WERI-Rb-1 (cell line): Measurements from ENCODE around the gene WTAP.
"Not testable (repeated sequence)": the region's sequence is repeated elsewhere in the genome, so short reads cannot be mapped to it uniquely, and the experiment has no call there.

Source experiments
- DNase-seq: peaks from one replicate; pipeline ENCODE4 v3.0.0-alpha.2; 2020
- H3K27ac ChIP-seq: fragments of 250-450 bp; sonication (Bioruptor Pico); 2 replicates; pipeline ENCODE4 v1.5.1; 2020; ENCODE audit warnings: mild to moderate bottlenecking, moderate library complexity
- H3K27me3 ChIP-seq: fragments of 250-450 bp; sonication (Bioruptor Pico); 2 replicates; pipeline ENCODE4 v1.5.1; 2021; ENCODE audit warnings: mild to moderate bottlenecking, low read depth, moderate library complexity; ENCODE audit not compliant: insufficient read depth, severe bottlenecking
- H3K36me3 ChIP-seq: fragments of 250-450 bp; sonication (Bioruptor Pico); 2 replicates; pipeline ENCODE4 v1.5.1; 2020; ENCODE audit warnings: mild to moderate bottlenecking, moderate library complexity
- H3K4me3 ChIP-seq: 2 replicates; pipeline ENCODE4 v1.5.1; 2011; ENCODE audit warnings: low read depth, mild to moderate bottlenecking, control low read depth, low read length
- H3K9me3 ChIP-seq: fragments of 250-450 bp; sonication (Bioruptor Pico); 2 replicates; pipeline ENCODE4 v1.5.1; 2021; ENCODE audit warnings: mild to moderate bottlenecking, moderate library complexity; ENCODE audit not compliant: severe bottlenecking
- TF ChIP-seq, protein P1 (sequence below): IDR thresholded peaks from 2 replicates; pipeline ENCODE4 v1.5.1; 2011; ENCODE audit warnings: low read depth, mild to moderate bottlenecking, control low read depth, inconsistent platforms, low read length

The WTAP gene

DNA sequence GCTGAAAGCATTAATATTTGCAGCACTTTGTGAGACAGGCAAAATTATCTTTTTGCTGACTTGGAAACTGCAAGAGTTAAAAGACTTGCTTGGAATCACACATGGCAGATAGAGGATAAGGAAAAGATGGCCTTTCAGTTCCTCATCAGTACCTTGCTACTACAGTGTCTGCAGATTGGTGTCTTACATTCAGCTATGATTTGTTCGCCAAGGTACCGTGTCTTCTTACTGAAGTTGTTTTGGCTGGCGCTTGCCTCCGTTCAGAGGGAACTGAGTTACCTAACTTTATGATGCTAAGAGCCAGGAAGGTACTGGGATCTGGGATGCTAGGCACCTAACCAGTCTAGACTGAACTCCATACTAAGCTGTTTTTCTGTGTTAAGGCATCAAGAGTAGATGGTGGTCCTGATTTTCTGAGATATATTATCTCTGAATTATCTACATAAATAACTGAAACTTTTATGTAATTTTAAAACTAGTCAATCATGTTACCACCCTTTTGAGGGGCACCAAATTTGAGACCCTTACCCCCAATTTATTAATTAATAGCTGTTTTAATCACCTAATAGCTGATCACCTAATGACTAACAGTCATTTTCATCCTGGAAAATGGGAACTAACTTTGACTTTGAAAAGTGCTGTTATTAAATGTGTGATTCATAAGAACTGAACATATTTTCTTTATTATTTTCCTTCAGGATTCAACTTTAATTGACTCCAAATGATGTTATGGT is 2.5 kb downstream of the WTAP start:
- Histone ChIP-seq H3K9me3 (no peaks in the 10 kb centered on the region), H3K4me3 (peak overlapping the region; percentile 99; the same call in 1 of the 2 replicates), H3K27me3 (no peaks in the 10 kb centered on the region), H3K36me3 (peaks cover 47% of the 10 kb centered on the region), H3K27ac (no peak overlapping the region)
- TF ChIP-seq, protein P1, sequence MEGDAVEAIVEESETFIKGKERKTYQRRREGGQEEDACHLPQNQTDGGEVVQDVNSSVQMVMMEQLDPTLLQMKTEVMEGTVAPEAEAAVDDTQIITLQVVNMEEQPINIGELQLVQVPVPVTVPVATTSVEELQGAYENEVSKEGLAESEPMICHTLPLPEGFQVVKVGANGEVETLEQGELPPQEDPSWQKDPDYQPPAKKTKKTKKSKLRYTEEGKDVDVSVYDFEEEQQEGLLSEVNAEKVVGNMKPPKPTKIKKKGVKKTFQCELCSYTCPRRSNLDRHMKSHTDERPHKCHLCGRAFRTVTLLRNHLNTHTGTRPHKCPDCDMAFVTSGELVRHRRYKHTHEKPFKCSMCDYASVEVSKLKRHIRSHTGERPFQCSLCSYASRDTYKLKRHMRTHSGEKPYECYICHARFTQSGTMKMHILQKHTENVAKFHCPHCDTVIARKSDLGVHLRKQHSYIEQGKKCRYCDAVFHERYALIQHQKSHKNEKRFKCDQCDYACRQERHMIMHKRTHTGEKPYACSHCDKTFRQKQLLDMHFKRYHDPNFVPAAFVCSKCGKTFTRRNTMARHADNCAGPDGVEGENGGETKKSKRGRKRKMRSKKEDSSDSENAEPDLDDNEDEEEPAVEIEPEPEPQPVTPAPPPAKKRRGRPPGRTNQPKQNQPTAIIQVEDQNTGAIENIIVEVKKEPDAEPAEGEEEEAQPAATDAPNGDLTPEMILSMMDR = no peak
- no peak for DNase-seq

DNA sequence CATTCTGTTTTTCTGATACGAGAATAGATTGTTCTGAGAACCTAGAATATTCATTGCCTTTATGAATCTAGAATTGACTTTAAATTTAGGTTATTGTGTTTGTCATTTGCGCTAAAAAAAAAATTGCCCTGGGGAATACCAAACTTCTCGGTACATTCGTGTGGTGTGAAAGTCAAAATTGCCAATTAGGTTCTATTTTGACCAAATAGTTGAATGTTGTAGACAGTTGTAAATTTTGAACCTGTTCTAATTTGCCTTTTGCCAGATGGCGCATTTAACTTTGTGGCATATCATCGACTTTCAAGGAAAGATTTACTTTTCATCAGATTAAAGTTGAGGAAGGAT is 3.0 kb downstream of the WTAP start:
- TF ChIP-seq, protein P1 = no peak
- Histone ChIP-seq H3K27ac (no peak overlapping the region), H3K27me3 (no peaks in the 10 kb centered on the region), H3K36me3 (peaks cover 47% of the 10 kb centered on the region), H3K9me3 (no peaks in the 10 kb centered on the region), H3K4me3 (no peak overlapping the region)
- no peak for DNase-seq

DNA sequence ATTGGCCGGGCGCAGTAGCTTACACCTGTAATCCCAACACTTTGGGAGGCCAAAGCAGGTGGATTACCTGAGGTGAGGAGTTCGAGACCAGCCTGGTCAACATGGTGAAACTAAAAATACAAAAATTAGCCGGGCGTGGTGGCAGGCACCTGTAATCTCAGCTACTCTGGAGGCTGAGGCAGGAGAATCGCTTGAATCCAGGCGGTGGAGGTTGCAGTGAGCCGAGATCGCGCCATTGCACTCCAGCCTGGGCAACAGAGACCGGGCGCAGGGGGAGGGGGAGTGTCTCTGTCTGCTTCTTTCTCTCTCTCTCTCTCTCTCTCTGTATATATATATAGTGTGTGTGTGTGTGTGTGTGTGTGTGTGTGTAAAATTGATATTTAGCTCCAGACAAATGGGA is 5.2 kb downstream of the WTAP start:
- not testable (repeated sequence) for H3K9me3 ChIP-seq, H3K27me3 ChIP-seq, H3K27ac ChIP-seq, H3K4me3 ChIP-seq, DNase-seq
- peaks cover 49% of the 10 kb centered on the region for H3K36me3 ChIP-seq

DNA sequence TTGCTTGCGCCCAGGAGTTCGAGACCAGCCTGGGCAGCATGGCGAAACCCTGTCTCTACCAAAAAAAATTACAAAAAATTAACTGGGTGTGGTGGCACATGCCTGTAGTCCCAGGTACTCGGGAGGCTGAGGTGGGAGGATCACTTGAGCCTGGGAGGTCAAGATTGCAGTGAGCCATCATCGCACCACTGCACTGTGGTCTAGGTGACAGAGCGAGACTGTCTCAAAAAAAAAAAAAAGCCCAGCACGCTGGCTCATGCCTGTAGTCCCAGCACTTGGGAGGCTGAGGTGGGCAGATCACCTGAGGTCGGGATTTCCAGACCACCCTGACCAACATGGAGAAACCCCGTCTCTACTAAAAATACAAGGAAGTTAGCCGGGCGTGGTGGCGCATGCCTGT is 6.1 kb downstream of the WTAP start:
- not testable (repeated sequence) for H3K27ac ChIP-seq, H3K9me3 ChIP-seq, H3K27me3 ChIP-seq, DNase-seq, H3K4me3 ChIP-seq
- H3K36me3 ChIP-seq = peaks cover 51% of the 10 kb centered on the region

DNA sequence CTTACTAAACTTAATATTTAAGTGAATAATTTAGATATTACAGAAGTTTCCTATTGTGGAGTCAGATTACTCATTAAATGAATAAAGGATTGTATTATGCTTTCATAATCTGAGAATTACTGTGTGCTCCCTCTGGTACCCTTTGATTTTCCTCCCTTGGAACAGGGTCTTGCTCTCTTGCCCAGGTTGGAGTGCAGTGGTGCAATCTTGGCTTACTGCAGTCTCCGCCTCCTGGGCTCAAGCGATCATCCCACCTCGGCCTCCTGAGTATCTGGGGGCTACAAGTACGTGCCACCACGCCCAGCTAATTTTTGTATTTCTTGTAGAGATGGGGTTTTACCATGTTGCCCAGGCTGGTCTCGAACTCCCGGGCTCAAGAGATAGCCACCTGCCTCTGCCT is 9.6 kb downstream of the WTAP start:
- H3K27ac ChIP-seq = no peak overlapping the region
- peaks cover 59% of the 10 kb centered on the region for H3K36me3 ChIP-seq
- no peak for DNase-seq
- no peak overlapping the region for H3K4me3 ChIP-seq
- TF ChIP-seq, protein P1 = no peak
- H3K27me3 ChIP-seq = no peaks in the 10 kb centered on the region
- no peaks in the 10 kb centered on the region for H3K9me3 ChIP-seq

DNA sequence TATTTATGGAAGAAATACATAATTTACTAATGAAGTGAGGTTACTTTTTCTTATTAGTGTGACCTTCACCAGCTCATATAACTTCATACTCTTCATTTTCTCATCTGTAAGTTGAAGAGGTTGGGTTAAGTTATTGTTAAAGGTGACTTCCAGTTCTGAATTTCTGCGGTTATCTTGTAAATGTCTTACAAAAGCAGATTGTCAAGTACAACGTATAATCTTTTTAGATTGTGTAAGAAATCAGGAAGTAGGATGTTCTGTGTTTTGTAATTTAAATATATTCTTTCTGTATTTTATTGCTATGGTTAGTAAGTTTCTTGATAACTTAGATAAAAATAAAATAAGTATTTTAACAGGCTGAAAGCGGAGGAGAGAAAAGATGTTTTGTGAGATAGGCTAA is 12.0 kb downstream of the WTAP start:
- Histone ChIP-seq H3K9me3 (no peaks in the 10 kb centered on the region), H3K27me3 (no peaks in the 10 kb centered on the region), H3K4me3 (no peak overlapping the region), H3K36me3 (peaks cover 76% of the 10 kb centered on the region), H3K27ac (no peak overlapping the region)
- TF ChIP-seq, protein P1 = no peak
- no peak for DNase-seq

DNA sequence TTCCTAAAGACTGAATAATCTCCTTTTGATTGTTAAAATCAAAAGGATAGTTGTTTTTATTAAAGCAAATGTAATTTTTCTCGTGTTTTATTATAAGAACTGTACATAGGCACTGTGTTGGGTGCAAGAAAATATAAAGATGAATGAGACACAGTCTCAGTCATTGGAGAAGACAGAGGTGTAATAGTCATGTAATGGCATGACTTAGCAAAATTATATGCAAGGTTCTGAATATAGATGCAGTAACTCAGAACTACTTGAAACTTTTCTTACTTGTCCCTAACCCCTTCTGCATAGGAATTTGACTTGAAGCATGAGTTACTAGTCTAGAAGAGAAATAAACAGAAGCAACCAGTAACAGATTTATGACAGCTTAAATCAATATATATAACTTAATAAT is 14.9 kb downstream of the WTAP start:
- Histone ChIP-seq H3K27ac (no peak overlapping the region), H3K4me3 (no peak overlapping the region), H3K27me3 (no peaks in the 10 kb centered on the region), H3K36me3 (peaks cover 96% of the 10 kb centered on the region), H3K9me3 (no peaks in the 10 kb centered on the region)
- DNase-seq = no peak
- TF ChIP-seq, protein P1 = no peak
